NCI-H460 (cell line): ENCODE data around the gene NEAT1. TPM values are rescaled to one million over a fixed set of nuclear protein-coding genes. Genes with fewer than 3 reads are reported as not detected.

Experiments used
- DNase-seq: peaks from one replicate; pipeline ENCODE4 v3.0.0-alpha.2; 2016; ENCODE audit warnings: low read depth; ENCODE audit errors: extremely low read depth
- total RNA-seq: library from RNA; depleted of rRNA; stranded (reverse); fragments of >200 nt; shearing (Covaris generic); gene quantifications from 2 replicates; pipeline ENCODE4 v1.2.3, GENCODE V29; 2014

The NEAT1 gene
- total RNA-seq, 1 experiment from 2014 or later = 58.2 TPM

GRCh38 chr11:65474864-65475263, 52.3 kb downstream of the NEAT1 start:
- DNase-seq = no peak

DNA sequence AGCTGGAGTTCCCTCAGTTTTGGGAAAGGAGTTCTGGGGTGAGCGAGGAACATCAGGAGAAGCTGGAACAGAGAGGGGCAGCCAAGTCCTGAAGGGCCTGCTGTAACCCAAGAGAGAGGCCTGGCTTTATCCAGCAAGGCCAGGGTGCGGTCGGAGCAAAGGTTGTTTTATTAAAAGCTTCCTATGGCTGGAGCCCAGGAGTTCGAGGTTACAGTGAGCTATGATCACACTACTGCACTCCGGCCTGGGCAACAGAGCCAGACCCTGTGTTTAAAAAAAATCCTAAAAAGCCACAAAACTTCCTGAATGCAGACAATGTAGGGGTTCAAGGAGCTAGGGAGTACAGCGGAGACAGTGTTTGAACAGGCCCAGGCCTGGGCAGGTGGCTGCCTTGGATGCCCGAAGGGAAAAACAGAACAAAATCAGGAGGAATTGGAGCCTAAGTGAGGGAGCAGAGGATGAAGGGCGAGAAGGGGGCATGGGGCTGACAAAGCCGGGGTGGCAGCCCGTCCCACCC, 54.1 kb downstream of the NEAT1 start:
- DNase-seq = no peak

GRCh38 chr11:65477149-65477965, 54.8 kb downstream of the NEAT1 start:
- peak; percentile 90 for DNase-seq

GRCh38 chr11:65478388-65479183, 56.0 kb downstream of the NEAT1 start:
- no peak for DNase-seq

DNA sequence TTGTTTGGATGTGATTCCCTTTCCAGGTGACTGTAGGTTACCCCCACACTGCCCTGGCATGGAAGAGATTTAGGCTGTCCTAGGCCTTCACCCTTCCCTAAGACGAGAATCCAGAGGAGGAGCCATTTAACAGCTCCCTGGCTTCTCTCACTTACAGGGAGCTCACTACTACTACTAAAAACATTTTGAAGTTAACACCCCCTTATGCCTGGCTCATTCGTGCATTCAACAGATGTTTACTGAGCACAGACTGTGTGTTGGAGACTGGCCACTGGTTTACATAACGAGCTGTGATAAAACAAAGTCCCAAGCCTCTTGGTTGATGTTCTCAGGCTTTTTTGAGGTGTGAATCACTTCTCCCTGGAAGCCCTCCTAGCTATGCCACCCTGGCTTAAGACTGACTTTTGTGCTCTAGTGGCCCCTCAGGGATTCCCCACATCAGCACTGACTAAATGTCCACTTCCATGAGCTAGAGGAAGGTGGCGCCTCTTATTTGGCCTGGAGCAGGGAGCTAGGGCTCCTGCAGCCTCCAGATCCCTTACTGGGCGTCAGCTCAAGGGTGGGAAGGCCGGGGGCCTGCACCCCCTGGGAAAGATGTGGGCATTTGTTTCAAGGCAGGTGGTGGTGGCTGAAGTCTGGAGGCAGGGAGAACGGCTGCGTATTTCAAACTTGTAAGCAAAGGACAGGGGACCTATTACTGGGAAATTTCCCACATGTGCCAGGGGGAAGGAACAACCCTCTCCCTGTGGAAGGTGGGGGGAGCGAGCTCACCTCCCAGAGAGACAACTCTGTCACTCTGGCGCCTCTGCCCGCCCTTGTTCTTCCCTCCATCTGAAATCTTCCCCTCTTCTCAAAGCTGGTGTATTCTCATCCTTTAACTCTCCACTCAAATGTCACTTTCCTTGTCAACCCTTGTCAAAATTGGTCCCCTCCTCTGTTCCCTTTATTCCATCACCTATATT, 56.9 kb downstream of the NEAT1 start:
- DNase-seq = no peak

GRCh38 chr11:65482306-65482850, 59.8 kb downstream of the NEAT1 start:
- DNase-seq = no peak

DNA sequence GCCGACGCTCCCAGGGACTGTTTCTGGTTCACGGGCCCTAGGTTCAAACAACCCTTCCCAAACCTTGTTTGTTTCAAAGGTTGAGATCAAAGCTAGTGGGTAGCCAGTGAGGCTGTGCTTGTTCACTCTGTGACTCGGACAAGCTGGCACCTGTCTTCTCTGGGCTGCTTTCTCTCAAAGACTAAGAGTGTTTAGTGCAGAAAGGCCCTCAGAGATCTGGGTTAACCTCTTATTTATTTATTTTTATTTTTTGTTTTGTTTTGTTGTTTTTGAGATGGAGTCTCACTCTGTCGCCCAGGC, 63.3 kb downstream of the NEAT1 start:
- no peak for DNase-seq

DNA sequence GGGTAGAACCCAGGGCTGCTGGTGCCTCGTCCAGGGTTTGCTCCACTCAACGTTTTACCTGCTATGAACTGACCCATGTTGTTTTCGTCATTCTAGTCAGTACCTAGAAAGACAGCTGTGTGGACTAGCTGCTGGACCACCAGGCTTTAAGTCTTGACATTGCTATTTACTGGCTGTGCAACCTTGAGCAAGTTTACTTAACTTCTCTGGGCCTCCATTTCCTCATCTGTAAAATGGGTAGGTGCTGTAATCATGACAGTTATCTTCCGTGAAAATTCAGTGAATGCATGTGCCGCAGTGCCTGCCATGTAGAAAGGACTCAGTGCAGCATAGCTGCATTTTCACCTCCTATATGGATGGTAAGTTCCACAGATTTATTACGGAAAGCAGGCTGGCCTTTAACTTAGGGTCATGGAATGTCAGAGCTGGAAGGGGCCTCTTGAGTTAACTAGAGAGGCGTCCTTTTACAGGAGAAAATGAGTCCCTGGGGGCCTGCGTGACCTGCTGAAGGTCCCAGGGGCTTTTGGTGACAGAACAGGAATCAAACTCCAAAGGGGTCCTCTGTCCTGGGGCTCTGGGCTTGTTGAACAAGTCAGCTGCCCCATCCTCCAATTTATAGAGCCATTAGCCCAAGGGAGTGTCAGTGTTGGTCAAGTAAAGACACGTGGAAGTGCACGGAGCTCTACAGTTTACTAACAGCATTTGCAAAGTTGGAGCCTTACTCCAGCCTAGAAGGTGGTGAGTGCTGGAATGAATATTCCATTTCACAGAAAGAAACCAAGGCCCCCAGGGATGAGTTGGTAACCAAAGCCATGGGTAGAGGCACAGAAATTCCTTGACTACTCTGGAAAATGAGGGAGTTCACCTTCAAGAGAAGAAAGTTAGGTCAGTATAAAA, 64.2 kb downstream of the NEAT1 start:
- no peak for DNase-seq

DNA sequence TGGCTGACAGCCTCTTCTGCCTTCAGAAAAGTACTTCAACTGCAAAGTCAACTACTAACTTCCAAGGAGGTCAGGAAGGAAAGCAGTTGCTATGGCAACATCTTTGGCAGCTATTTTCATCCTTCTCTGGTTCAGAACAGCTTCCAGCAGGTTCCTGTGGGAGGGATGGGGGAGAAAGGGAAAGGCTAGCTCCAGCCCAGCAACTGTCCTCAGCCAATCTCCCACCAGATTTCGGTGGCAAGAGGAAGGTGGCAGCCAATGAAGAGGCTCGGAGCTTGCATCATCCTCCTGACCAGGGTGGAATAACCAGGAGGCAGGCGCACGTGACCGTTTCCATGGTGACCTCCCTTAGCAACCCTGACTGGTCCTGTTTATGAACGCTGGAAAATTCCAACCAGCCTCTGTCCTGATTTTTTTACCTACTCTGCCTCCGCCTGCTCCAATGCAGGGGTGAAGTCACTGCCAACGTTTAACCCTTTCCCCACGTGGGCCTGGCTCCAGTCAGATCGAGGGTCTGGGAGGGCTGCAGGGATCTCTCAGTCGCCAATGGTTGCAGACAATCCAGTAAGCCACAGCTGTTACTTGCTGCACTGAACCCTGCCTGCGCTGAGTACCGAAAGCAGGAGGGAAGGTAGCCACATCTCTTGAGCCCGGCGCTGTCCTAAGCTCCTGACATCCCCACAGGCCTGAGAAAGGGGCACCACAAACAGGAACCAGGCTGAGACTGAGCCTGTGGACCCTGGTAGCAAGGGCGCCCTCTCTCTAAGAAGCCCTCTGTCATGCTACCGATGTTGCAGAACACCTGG, 65.1 kb downstream of the NEAT1 start:
- peak; percentile 96 for DNase-seq

- no peak for DNase-seq
Observed at GRCh38 chr11:65488273-65489034, 65.9 kb downstream of the NEAT1 start.

DNA sequence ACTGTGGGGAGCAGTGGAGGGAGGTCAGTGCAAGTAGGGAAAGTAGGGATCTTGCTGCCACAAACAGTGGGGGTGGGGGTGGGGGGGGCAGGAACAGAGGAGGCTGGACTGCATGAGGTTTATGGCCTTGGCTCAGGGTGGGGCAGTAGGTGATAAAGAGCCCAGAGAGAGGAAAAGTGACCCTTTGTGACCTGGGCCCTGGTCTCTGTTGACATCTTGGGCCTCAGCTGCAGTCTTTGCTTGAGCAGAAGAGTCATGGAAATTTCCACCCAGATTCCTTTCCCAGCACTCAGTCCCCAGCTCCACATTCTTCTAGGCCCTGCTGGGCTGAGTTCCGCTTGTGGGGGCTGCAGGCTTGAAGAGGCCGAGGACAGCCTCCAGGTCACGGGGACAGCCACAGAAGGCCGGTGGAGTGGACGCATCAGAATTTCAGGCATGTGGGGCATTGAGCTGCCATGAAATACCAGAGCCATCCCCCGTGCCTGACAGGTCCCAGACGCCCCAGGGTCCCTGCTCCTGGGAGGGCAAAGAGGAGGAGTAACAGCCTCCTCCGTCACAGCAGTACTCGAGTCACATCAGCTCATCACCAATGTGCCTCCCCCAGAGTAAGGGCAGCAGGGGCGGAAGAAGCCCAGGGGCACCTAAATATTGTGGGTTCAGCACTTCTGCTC, 66.6 kb downstream of the NEAT1 start:
- DNase-seq = no peak

- no peak for DNase-seq
Observed at GRCh38 chr11:65489706-65490320, 67.2 kb downstream of the NEAT1 start.

- no peak for DNase-seq
Observed at GRCh38 chr11:65491163-65491465, 68.5 kb downstream of the NEAT1 start.

DNA sequence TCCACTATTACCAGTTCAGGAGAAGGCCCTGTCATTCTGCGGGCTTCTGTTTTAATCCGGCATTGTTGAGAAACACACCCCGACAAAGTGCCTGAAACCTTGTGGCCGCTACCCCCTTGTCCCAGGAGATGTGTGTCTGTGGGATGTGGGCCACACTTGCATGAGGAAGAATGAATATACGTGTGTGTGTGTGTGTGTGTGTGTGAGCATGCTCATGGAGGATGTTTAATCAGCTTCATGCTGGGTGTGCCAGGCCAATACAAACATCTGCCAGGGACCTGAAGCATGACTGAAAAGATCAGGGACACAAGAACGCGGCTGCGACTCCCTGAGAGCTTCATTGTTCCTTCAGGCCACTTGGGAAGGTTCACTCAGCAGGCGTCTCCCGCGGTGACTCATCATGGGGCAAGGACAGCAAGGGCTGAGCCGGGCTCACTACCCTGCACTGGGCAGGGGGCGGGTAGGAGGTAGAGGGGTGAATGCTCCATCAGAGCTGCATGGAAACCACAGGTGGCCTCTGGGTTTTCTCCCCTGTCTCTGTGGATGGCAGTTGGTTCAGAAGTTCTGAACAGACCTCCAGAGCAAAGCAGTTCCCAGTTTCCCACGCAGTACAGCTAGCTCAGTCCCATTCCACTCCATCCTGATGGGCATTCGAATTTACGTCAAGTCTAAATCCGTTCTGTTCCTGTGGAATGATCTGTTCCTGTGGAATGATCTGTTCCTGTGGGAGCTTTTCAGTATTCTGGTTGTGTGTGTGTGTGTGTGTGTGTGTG, 69.2 kb downstream of the NEAT1 start:
- peak; percentile 88 for DNase-seq

DNA sequence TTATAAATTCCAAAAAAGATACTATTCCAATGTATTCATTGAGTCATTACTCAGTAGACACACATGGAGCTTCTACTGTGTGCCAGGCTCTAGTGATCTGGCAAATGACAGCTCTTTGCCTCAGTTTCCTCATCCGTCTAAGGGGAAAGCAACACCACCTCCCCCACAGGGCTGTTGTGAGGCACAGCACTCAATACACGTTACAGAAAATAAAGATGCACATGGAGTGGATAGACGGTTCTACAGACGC, 69.7 kb downstream of the NEAT1 start:
- no peak for DNase-seq

DNA sequence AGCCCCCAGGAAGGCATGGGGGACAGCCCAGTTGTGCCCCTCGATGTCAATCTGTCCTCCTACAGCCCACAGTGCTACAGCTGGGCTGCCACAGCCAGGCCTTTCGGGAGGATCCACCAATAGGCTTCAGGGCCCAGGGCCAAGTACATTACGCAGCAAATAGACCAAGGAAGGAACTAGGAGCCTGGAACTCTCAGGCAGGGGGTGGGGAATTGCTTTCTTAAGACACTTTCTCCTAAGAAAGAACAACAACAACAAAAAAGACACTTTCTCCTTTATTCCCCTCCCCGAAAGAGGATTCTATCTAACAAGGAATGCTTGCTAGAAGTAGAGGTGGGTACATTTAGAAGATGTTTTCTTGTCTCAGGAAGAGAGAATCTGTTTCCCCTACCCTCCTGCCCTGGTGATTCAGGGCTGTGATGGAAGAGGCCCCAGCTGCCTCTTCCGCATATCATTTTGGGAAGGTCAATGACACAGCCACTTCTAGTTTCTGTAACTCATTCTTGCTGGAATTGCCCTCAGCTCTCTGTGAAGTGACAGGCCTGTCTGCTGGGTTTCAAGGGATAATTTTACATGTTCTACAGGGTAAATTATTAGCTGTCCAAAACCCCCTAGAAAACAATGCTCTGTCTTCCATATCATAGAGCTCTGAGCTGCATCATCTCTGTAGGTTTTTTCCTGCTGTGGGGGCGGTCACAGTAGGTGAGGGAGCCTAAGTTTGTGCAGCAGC, 70.2 kb downstream of the NEAT1 start:
- peak; percentile 83 for DNase-seq
